Endothelial cell (in vitro differentiated cells): Measurements from ENCODE around the gene NTN5. TPM values are rescaled to one million over a fixed set of nuclear protein-coding genes. Genes with fewer than 3 reads are reported as not detected.

Source experiments
- DNase-seq: peaks from one replicate; pipeline ENCODE4 v3.0.0; 2021; ENCODE audit warnings: low spot score
- H3K27ac Mint-ChIP-seq: one replicate; pipeline ENCODE4 v1.8.0; 2021; ENCODE audit warnings: mixed read lengths, inconsistent platforms; ENCODE audit not compliant: unreplicated experiment
- H3K27me3 Mint-ChIP-seq: one replicate; pipeline ENCODE4 v1.8.0; 2021; ENCODE audit warnings: mild to moderate bottlenecking, moderate library complexity, mixed read lengths, inconsistent platforms; ENCODE audit not compliant: unreplicated experiment
- H3K36me3 Mint-ChIP-seq: one replicate; pipeline ENCODE4 v1.8.0; 2021; ENCODE audit warnings: mild to moderate bottlenecking, low read depth, mixed read lengths, inconsistent platforms; ENCODE audit not compliant: unreplicated experiment
- H3K4me1 Mint-ChIP-seq: one replicate; pipeline ENCODE4 v1.8.0; 2021; ENCODE audit warnings: mild to moderate bottlenecking, mixed read lengths, inconsistent platforms; ENCODE audit not compliant: unreplicated experiment
- H3K4me3 Mint-ChIP-seq: one replicate; pipeline ENCODE4 v1.8.0; 2021; ENCODE audit warnings: mild to moderate bottlenecking, mixed read lengths, inconsistent platforms; ENCODE audit not compliant: unreplicated experiment
- H3K9me3 Mint-ChIP-seq: one replicate; pipeline ENCODE4 v1.8.0; 2021; ENCODE audit warnings: mixed read lengths, inconsistent platforms; ENCODE audit not compliant: unreplicated experiment
- CTCF ChIP-seq: fragments of 200-600 bp; sonication (generic); IDR thresholded peaks from one replicate; pipeline ENCODE4 v1.5.0; 2021; ENCODE audit warnings: antibody characterized with exemption; ENCODE audit not compliant: unreplicated experiment
- total RNA-seq: library from RNA; stranded (reverse); fragmentation: NEBNext Ultra II Directional; extraction: Animal tissue kit (Norgen Biotek cat#: 25700); gene quantifications from one replicate; pipeline ENCODE4 v1.2.1, GENCODE V29; 2021; ENCODE audit not compliant: unreplicated experiment

NTN5 gene
- total RNA-seq, 1 donor from 2014 or later, result 0.21 TPM

- Mint-ChIP-seq H3K27ac (peak overlapping the region; percentile 94), H3K27me3 (peaks cover 22% of the 10 kb centered on the region), H3K4me3 (peak overlapping the region; percentile 90), H3K36me3 (peaks cover 8% of the 10 kb centered on the region), H3K4me1 (peaks cover 21% of the 10 kb centered on the region), H3K9me3 (no peaks in the 10 kb centered on the region)
- peak; percentile 76 for DNase-seq
- no peak for TF ChIP-seq CTCF
Measured at GRCh38 chr19:48637948-48638830, 34.6 kb downstream of the NTN5 start.

DNA sequence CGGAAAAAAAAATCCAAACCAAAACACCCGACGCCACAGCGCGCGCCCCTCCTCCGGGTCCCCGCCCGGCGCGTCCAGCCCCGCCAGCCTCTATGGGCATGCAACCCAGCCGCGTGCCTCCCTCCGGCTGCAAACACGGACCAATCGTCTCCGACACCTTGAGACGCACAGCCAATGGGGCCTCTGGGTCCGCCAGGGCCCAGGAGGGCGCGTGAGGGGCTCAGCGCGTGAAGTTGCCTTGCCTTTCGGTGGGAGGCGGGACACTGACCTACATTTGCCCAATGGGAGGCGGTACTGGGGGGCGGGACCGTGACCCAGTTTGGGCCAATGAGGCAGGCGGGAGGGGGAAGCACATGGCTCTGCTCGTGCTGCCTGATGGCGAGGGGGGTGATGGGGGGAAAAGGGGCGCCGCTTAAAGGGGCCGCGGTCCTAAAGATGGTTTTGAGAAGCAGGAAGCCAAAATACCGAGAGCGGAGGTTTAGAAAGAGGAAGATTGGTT is 35.3 kb downstream of the NTN5 start:
- Mint-ChIP-seq H3K36me3 (peaks cover 7% of the 10 kb centered on the region), H3K27ac (peak overlapping the region; percentile 94), H3K4me1 (peaks cover 20% of the 10 kb centered on the region), H3K27me3 (peaks cover 20% of the 10 kb centered on the region), H3K9me3 (no peaks in the 10 kb centered on the region), H3K4me3 (peak overlapping the region; percentile 90)
- peak; percentile 94 for DNase-seq
- TF ChIP-seq CTCF, result no peak

DNA sequence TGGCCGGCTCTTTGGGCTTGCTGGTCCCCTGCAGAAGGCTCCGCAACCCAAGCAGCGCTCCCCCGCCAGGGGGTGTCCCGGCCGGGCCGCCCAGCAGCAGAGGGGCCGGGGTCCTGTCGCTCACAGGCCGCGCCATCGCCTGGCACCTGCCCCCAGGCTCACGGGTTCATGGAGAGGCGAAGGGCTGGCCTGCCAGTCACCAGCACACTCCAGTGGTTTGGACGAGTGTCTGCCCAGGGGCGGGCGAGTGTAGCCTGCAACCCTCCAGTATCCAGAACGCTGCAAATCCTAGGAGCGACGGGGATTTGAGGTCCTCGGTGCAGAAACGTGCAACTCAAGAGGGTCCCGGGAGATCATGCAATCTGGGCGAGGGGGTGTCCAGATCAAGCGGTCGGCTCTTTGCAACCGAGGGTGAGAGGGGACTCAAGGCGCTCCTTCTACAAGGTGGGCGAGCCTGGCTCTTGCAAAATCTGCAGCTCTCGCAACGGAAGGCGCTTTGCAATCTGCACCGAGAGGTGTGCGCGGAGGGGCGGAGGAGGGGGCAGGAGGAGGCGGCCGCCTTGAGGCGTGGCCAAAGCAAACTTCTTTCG is 35.9 kb downstream of the NTN5 start, which contains the start of gene DBP:
DBP (minus strand) TSS at position 521 of the 590 bp plus-strand sequence; CDS start at position 136, 385 bp downstream.
- Mint-ChIP-seq H3K9me3 (no peaks in the 10 kb centered on the region), H3K27ac (peak within 1 kb of the TSS; percentile 94), H3K36me3 (peaks cover 5% of the 10 kb centered on the region), H3K4me1 (peaks cover 19% of the 10 kb centered on the region), H3K27me3 (peaks cover 22% of the 10 kb centered on the region), H3K4me3 (peak within 1 kb of the TSS; percentile 90)
- no peak for DNase-seq
- no peak for TF ChIP-seq CTCF

- DNase-seq, result no peak
- H3K27me3 Mint-ChIP-seq, result peaks cover 22% of the 10 kb centered on the region
- H3K4me1 Mint-ChIP-seq, result peaks cover 19% of the 10 kb centered on the region
- H3K4me3 Mint-ChIP-seq, result peak overlapping the region; percentile 72
- no peaks in the 10 kb centered on the region for H3K9me3 Mint-ChIP-seq
- no peak overlapping the region for H3K27ac Mint-ChIP-seq
- TF ChIP-seq CTCF, result no peak
- peaks cover 5% of the 10 kb centered on the region for H3K36me3 Mint-ChIP-seq
Measured at GRCh38 chr19:48635966-48636858, 36.6 kb downstream of the NTN5 start.
